HG03066 (cell line): ENCODE data around the gene OR11L1.

Experiments used
- ATAC-seq: cut with Tn5 transposase; IDR thresholded peaks from one replicate; pipeline ENCODE4 v1.9.1; 2021; ENCODE audit warnings: low read depth; ENCODE audit not compliant: unreplicated experiment

OR11L1 gene

GRCh38 chr1:247841796-247842195 lies at the start of gene OR11L1:
Gene OR11L1 (minus strand): TSS chr1:247841896. CDS start chr1:247841896, 0 bp downstream.
- no peak for ATAC-seq

- ATAC-seq = no peak
Measured at GRCh38 chr1:247884797-247885413, 43.2 kb upstream of the OR11L1 start.

- no peak for ATAC-seq
Measured at GRCh38 chr1:247883346-247883745, 41.6 kb upstream of the OR11L1 start.

GRCh38 chr1:247865416-247865815 lies 23.7 kb upstream of the OR11L1 start:
- ATAC-seq = no peak

- no peak for ATAC-seq
Measured at GRCh38 chr1:247864644-247865043, 22.9 kb upstream of the OR11L1 start.

- ATAC-seq = no peak
Measured at GRCh38 chr1:247862756-247863155, 21.1 kb upstream of the OR11L1 start.

- no peak for ATAC-seq
Measured at GRCh38 chr1:247857985-247858619, 16.4 kb upstream of the OR11L1 start.

- ATAC-seq = no peak
Measured at GRCh38 chr1:247857069-247857984, 15.6 kb upstream of the OR11L1 start, which contains the start of gene TRIM58. Gene TRIM58 (plus strand): TSS chr1:247857187. CDS start chr1:247857247, 60 bp downstream.

GRCh38 chr1:247855911-247856310 lies 14.2 kb upstream of the OR11L1 start:
- ATAC-seq = no peak

- no peak for ATAC-seq
Measured at GRCh38 chr1:247854899-247855545, 13.3 kb upstream of the OR11L1 start.

- ATAC-seq = no peak
Measured at GRCh38 chr1:247849616-247850015, 7.9 kb upstream of the OR11L1 start.

GRCh38 chr1:247848346-247848745 lies 6.7 kb upstream of the OR11L1 start:
- ATAC-seq = no peak

- ATAC-seq = no peak
Measured at GRCh38 chr1:247845693-247846017, 4.0 kb upstream of the OR11L1 start.

GRCh38 chr1:247845011-247845692 lies 3.5 kb upstream of the OR11L1 start:
- no peak for ATAC-seq

GRCh38 chr1:247843411-247843810 lies 1.7 kb upstream of the OR11L1 start:
- ATAC-seq = no peak

GRCh38 chr1:247840818-247841217 lies 878 bp downstream of the OR11L1 start:
- no peak for ATAC-seq

GRCh38 chr1:247833601-247834000 lies 8.1 kb downstream of the OR11L1 start:
- ATAC-seq = no peak

- ATAC-seq = no peak
Measured at GRCh38 chr1:247829656-247830055, 12.0 kb downstream of the OR11L1 start.

GRCh38 chr1:247825362-247825761 lies 16.3 kb downstream of the OR11L1 start:
- ATAC-seq = no peak

GRCh38 chr1:247824023-247824422 lies 17.7 kb downstream of the OR11L1 start, which contains the start of gene OR14A16:
Gene OR14A16 (minus strand): TSS chr1:247824119. CDS start chr1:247815729, 8,390 bp downstream.
- ATAC-seq = no peak
